Nephron progenitor cell (in vitro differentiated cells): ENCODE results near the gene ZNF653.
"Not testable (repeated sequence)": the region's sequence is repeated elsewhere in the genome, so short reads cannot be mapped to it uniquely, and the experiment has no call there.

Experiments
- DNase-seq: peaks from one replicate; pipeline ENCODE4 v3.0.0; 2021
- H3K27ac Mint-ChIP-seq: 2 replicates; pipeline ENCODE4 v1.8.0; 2021; ENCODE audit warnings: mild to moderate bottlenecking, moderate library complexity, mixed read lengths
- H3K27me3 Mint-ChIP-seq: 2 replicates; pipeline ENCODE4 v1.8.0; 2021; ENCODE audit warnings: mild to moderate bottlenecking, low read depth, mixed read lengths; ENCODE audit not compliant: poor library complexity
- H3K36me3 Mint-ChIP-seq: 2 replicates; pipeline ENCODE4 v1.8.0; 2021; ENCODE audit warnings: low read depth, mixed read lengths
- H3K4me1 Mint-ChIP-seq: 2 replicates; pipeline ENCODE4 v1.8.0; 2021; ENCODE audit warnings: mixed read lengths
- H3K4me3 Mint-ChIP-seq: 2 replicates; pipeline ENCODE4 v1.8.0; 2021; ENCODE audit warnings: mild to moderate bottlenecking, moderate library complexity, mixed read lengths
- H3K9me3 Mint-ChIP-seq: 2 replicates; pipeline ENCODE4 v1.8.0; 2021; ENCODE audit warnings: mild to moderate bottlenecking, moderate library complexity, mixed read lengths
- CTCF ChIP-seq: fragments of 200-600 bp; sonication (generic); IDR thresholded peaks from 2 replicates; pipeline ENCODE4 v1.5.0; 2021; ENCODE audit warnings: antibody characterized with exemption

Gene ZNF653

GRCh38 chr19:11479090-11479897 is 26.3 kb downstream of the ZNF653 start:
- peaks cover 8% of the 10 kb centered on the region for H3K9me3 Mint-ChIP-seq
- DNase-seq, result peak; percentile 75
- H3K36me3 Mint-ChIP-seq, result peaks cover 5% of the 10 kb centered on the region
- no peak for TF ChIP-seq CTCF
- peaks cover 74% of the 10 kb centered on the region for H3K27me3 Mint-ChIP-seq
- H3K4me3 Mint-ChIP-seq, result peak overlapping the region; percentile 19
- H3K4me1 Mint-ChIP-seq, result peaks cover 5% of the 10 kb centered on the region
- no peak overlapping the region for H3K27ac Mint-ChIP-seq

- H3K27ac Mint-ChIP-seq, result no peak overlapping the region
- H3K27me3 Mint-ChIP-seq, result peaks cover 78% of the 10 kb centered on the region
- no peak for TF ChIP-seq CTCF
These were observed 27.2 kb downstream of the ZNF653 start for GRCh38 chr19:11478167-11479089.

GRCh38 chr19:11475861-11476260 is 29.8 kb downstream of the ZNF653 start:
- Mint-ChIP-seq H3K4me1 (no peaks in the 10 kb centered on the region), H3K4me3 (no peak overlapping the region), H3K9me3 (peaks cover 4% of the 10 kb centered on the region), H3K36me3 (no peaks in the 10 kb centered on the region), H3K27ac (no peak overlapping the region), H3K27me3 (peaks cover 75% of the 10 kb centered on the region)
- no peak for DNase-seq
- TF ChIP-seq CTCF, result no peak

More at GRCh38 chr19:11478167-11479089, 27.2 kb downstream of the ZNF653 start:
- H3K4me1 Mint-ChIP-seq, result peaks cover 5% of the 10 kb centered on the region
- H3K9me3 Mint-ChIP-seq, result peaks cover 8% of the 10 kb centered on the region
- peak overlapping the region; percentile 19 for H3K4me3 Mint-ChIP-seq
- no peak for DNase-seq
- no peaks in the 10 kb centered on the region for H3K36me3 Mint-ChIP-seq

GRCh38 chr19:11475343-11475742 is 30.3 kb downstream of the ZNF653 start:
- H3K27ac Mint-ChIP-seq, DNase-seq, H3K9me3 Mint-ChIP-seq, H3K36me3 Mint-ChIP-seq, H3K4me1 Mint-ChIP-seq, H3K4me3 Mint-ChIP-seq: not testable (repeated sequence)
- H3K27me3 Mint-ChIP-seq, result peaks cover 72% of the 10 kb centered on the region

GRCh38 chr19:11473725-11474124 is 31.9 kb downstream of the ZNF653 start:
- no peaks in the 10 kb centered on the region for H3K9me3 Mint-ChIP-seq
- H3K36me3 Mint-ChIP-seq, result no peaks in the 10 kb centered on the region
- H3K4me1 Mint-ChIP-seq, result no peaks in the 10 kb centered on the region
- H3K27ac Mint-ChIP-seq, result no peak overlapping the region
- peaks cover 62% of the 10 kb centered on the region for H3K27me3 Mint-ChIP-seq
- no peak for DNase-seq
- no peak overlapping the region for H3K4me3 Mint-ChIP-seq
- no peak for TF ChIP-seq CTCF

GRCh38 chr19:11468266-11468845 is 37.3 kb downstream of the ZNF653 start:
- H3K4me1 Mint-ChIP-seq, H3K4me3 Mint-ChIP-seq, DNase-seq, H3K36me3 Mint-ChIP-seq, H3K27ac Mint-ChIP-seq, H3K9me3 Mint-ChIP-seq: not testable (repeated sequence)
- H3K27me3 Mint-ChIP-seq, result peaks cover 23% of the 10 kb centered on the region
